GM06990 (cell line): ENCODE results near the gene ATP4B.
A peak's percentile ranks its signal among the peaks of the same experiment; 100 is the strongest.

Source experiments
- DNase-seq: peaks from one replicate; pipeline ENCODE4 v3.0.0-alpha.2; 2011; ENCODE audit not compliant: insufficient read length; ENCODE audit errors: extremely low read depth
- H3K27me3 ChIP-seq: replicated peaks from 2 replicates; pipeline ENCODE4 v1.6.0; 2011; ENCODE audit warnings: low read length; ENCODE audit not compliant: control insufficient read depth, insufficient read depth
- H3K36me3 ChIP-seq: 2 replicates; pipeline ENCODE4 v1.5.1; 2011; ENCODE audit warnings: low read length; ENCODE audit not compliant: control insufficient read depth, insufficient read depth
- H3K4me3 ChIP-seq: replicated peaks from 2 replicates; pipeline ENCODE4 v1.5.1; 2011; ENCODE audit warnings: low read depth, mild to moderate bottlenecking, control low read depth, low read length
- TF ChIP-seq, protein P1 (sequence below): IDR thresholded peaks from 2 replicates; pipeline ENCODE4 v1.5.1; 2011; ENCODE audit warnings: low read length, control low read depth, mild to moderate bottlenecking, inconsistent platforms; ENCODE audit not compliant: insufficient read depth, poor library complexity, severe bottlenecking

The ATP4B gene

DNA sequence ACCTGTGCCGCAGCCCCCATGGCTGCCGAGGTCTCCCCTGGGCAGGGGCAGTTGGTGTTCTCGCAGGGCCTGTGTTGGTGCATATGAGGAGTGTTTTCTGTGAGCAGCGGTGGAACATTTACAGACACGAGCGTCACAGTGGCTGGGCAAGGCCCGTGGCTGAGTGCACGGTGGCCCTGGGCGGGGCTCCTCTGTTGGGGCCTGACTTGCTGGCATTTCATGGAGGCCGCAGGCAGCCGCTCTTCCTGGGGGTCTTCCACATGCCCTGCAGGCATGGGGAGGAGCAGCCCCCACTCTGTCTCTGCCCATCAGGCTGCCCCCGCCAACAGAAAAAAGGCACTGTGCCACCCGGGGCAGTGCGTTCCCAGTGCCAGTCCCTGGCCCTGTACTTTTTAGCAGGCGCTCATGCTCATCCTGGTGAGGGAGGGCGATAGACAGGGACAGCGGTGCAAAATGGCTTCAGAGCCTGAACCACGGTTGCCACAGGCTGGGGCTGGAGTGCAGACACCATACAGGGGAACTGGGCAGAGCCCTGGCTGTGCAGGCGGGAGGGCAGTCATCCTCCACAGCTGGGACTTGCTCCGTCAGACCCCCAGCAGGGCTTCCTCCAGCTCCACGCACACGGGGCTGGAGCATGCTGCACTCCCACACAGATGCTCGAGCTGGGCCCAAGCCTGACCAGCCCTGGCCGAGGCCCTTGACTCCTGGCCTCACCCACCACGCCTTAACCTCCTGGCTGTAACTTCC, 49.9 kb downstream of the ATP4B start:
- DNase-seq = no peak
- H3K27me3 ChIP-seq = no peaks in the 10 kb centered on the region
- H3K4me3 ChIP-seq = no peak overlapping the region
- H3K36me3 ChIP-seq = peaks cover 20% of the 10 kb centered on the region
- TF ChIP-seq, protein P1, sequence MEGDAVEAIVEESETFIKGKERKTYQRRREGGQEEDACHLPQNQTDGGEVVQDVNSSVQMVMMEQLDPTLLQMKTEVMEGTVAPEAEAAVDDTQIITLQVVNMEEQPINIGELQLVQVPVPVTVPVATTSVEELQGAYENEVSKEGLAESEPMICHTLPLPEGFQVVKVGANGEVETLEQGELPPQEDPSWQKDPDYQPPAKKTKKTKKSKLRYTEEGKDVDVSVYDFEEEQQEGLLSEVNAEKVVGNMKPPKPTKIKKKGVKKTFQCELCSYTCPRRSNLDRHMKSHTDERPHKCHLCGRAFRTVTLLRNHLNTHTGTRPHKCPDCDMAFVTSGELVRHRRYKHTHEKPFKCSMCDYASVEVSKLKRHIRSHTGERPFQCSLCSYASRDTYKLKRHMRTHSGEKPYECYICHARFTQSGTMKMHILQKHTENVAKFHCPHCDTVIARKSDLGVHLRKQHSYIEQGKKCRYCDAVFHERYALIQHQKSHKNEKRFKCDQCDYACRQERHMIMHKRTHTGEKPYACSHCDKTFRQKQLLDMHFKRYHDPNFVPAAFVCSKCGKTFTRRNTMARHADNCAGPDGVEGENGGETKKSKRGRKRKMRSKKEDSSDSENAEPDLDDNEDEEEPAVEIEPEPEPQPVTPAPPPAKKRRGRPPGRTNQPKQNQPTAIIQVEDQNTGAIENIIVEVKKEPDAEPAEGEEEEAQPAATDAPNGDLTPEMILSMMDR = no peak

- Histone ChIP-seq H3K27me3 (no peaks in the 10 kb centered on the region), H3K36me3 (peaks cover 20% of the 10 kb centered on the region), H3K4me3 (no peak overlapping the region)
- TF ChIP-seq, protein P1 = no peak
- DNase-seq = no peak
These were observed 50.7 kb downstream of the ATP4B start for GRCh38 chr13:113607056-113607888.

DNA sequence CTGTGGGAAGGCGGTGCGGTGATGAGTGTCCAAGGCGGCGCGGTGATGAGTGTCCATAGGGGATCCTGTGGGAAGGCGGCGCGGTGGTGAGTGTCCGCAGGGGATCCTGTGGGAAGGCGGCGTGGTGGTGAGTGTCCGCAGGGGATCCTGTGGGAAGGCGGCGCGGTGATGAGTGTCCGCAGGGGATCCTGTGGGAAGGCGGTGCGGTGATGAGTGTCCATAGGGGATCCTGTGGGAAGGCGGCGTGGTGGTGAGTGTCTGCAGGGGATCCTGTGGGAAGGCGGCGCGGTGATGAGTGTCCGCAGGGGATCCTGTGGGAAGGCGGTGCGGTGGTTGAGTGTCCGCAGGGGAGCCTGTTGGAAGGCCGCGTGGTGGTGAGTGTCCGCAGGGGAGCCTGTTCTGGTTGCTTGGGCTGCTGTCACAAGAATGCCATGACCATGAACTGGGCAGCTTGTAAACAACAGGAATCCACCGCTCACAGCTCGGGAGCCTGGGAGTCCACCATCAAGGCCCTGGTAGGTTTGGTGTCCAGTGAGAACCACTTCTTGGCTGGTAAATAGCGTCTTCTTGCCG, 52.0 kb downstream of the ATP4B start:
- H3K36me3 ChIP-seq = peaks cover 11% of the 10 kb centered on the region
- DNase-seq = no peak
- no peaks in the 10 kb centered on the region for H3K27me3 ChIP-seq
- TF ChIP-seq, protein P1 = no peak
- no peak overlapping the region for H3K4me3 ChIP-seq

- no peak for DNase-seq
- Histone ChIP-seq H3K36me3 (peaks cover 11% of the 10 kb centered on the region), H3K4me3 (no peak overlapping the region), H3K27me3 (no peaks in the 10 kb centered on the region)
- TF ChIP-seq, protein P1 = no peak
These were observed 52.5 kb downstream of the ATP4B start for GRCh38 chr13:113605461-113605860.

DNA sequence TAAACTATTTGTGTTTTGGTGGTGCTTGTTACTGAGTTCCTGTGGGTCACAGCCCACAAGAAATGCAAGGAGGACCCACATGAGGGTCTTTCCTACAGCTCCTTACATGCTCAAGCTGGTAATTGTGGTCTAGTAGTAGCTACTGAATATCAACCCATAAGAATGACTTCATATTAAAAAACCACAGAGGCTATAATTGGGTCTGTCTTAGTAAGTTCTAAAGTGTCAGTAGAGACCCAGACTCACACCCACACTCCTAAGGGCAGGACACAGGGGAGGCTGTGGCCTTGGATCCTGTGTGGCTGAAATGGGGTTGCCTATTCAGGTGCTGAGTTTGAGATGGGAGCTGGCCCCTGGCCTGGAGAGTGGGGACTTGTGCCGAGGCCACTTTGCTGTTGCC, 53.8 kb downstream of the ATP4B start:
- H3K4me3 ChIP-seq = no peak overlapping the region
- peaks cover 11% of the 10 kb centered on the region for H3K36me3 ChIP-seq
- no peaks in the 10 kb centered on the region for H3K27me3 ChIP-seq
- DNase-seq = peak; percentile 32
- TF ChIP-seq, protein P1 = no peak
